Muscle of back (tissue), 11 donors: Measurements from ENCODE around the gene AKAP13. TPM values are rescaled to one million over a fixed set of nuclear protein-coding genes. Genes with fewer than 3 reads are reported as not detected.

Experiments
- DNase-seq, 3 donors: peaks; one replicate each; pipeline versions ENCODE4 v3.0.0 to v3.0.0-alpha.2; 2013
- polyA plus RNA-seq, 10 donors: library from polyadenylated mRNA; unstranded; fragments of 120-200 nt; gene quantifications; one replicate each; pipeline ENCODE4 v1.2.1, GENCODE V29; 2013; ENCODE audit not compliant: insufficient read length in 10 of 10

The AKAP13 gene
- polyA plus RNA-seq, 10 donors = 58.9 to 89.6 (median 65.7) TPM

GRCh38 chr15:85692873-85693272 lies 312.5 kb downstream of the AKAP13 start:
- DNase-seq = no peak

GRCh38 chr15:85693277-85693676 lies 312.9 kb downstream of the AKAP13 start:
- DNase-seq = no peak

GRCh38 chr15:85694091-85694490 lies 313.7 kb downstream of the AKAP13 start:
- DNase-seq = no peak

- no peak for DNase-seq
Measured at GRCh38 chr15:85700767-85701166, 320.4 kb downstream of the AKAP13 start.

- DNase-seq = peak; percentile 41 to 76 (median 43)
Measured at GRCh38 chr15:85702321-85703101, 322.1 kb downstream of the AKAP13 start.

GRCh38 chr15:85704066-85704465 lies 323.7 kb downstream of the AKAP13 start:
- DNase-seq = no peak

- DNase-seq = no peak
Measured at GRCh38 chr15:85704720-85705429, 324.5 kb downstream of the AKAP13 start.

GRCh38 chr15:85706779-85707518 lies 326.5 kb downstream of the AKAP13 start:
- peak in 2 of 3 donors; percentile 53 to 75 for DNase-seq

GRCh38 chr15:85707519-85708338 lies 327.3 kb downstream of the AKAP13 start:
- DNase-seq = peak; percentile 49 to 78 (median 53)

GRCh38 chr15:85708402-85708941 lies 328.1 kb downstream of the AKAP13 start:
- no peak for DNase-seq

- DNase-seq = no peak
Measured at GRCh38 chr15:85709250-85709649, 328.8 kb downstream of the AKAP13 start.

- DNase-seq = no peak
Measured at GRCh38 chr15:85710340-85710842, 330.0 kb downstream of the AKAP13 start.

GRCh38 chr15:85711580-85712192 lies 331.3 kb downstream of the AKAP13 start:
- no peak for DNase-seq

- DNase-seq = no peak
Measured at GRCh38 chr15:85716261-85716660, 335.9 kb downstream of the AKAP13 start.

GRCh38 chr15:85717212-85717611 lies 336.8 kb downstream of the AKAP13 start:
- DNase-seq = no peak

GRCh38 chr15:85718271-85718971 lies 338.0 kb downstream of the AKAP13 start:
- DNase-seq = no peak

GRCh38 chr15:85718981-85719380 lies 338.6 kb downstream of the AKAP13 start:
- DNase-seq = no peak

- DNase-seq = no peak
Measured at GRCh38 chr15:85722374-85723152, 342.2 kb downstream of the AKAP13 start.
